ENCODE data around the gene INPPL1.

- TF ChIP-seq SUZ12 (IDR thresholded peaks at IDR 0.05; ENCODE audit: extremely low read depth, insufficient read depth, insufficient read length) (no peak), YY1 (IDR thresholded peaks at IDR 0.05; ENCODE audit: insufficient read depth, insufficient read length) (no peak)
These were observed 36.3 kb upstream of the INPPL1 start for GRCh38 chr11:72188267-72188666.

Measured in NT2/D1 (cell line).